GM13977 (cell line): ENCODE results near the gene MAPK11.

Experiments used
- DNase-seq: peaks from one replicate; pipeline ENCODE4 v3.0.0; 2012; ENCODE audit warnings: low spot score
- in situ Hi-C: fragments of 300-500 bp; cut with MboI; formaldehyde crosslinking; loops from one replicate; pipeline ENCODE4 v1.12.0; 2022; ENCODE audit warnings: low sequenced_read_pairs, low pct_unique_long_range_greater_than_20kb, mixed read lengths, inconsistent platforms; ENCODE audit not compliant: unreplicated experiment
- TF ChIP-seq, protein P1 (sequence below): IDR thresholded peaks from 2 replicates; pipeline ENCODE4 v1.5.1; 2012; ENCODE audit warnings: mild to moderate bottlenecking, control low read depth; ENCODE audit not compliant: insufficient read depth; ENCODE audit errors: extremely low read depth, missing control alignments

The MAPK11 gene

GRCh38 chr22:50269970-50270665 is at the start of gene MAPK11:
Gene MAPK11 (minus strand): TSS chr22:50270380. CDS start chr22:50270292, 88 bp downstream.
- peak; percentile 89 for DNase-seq
- TF ChIP-seq, protein P1, sequence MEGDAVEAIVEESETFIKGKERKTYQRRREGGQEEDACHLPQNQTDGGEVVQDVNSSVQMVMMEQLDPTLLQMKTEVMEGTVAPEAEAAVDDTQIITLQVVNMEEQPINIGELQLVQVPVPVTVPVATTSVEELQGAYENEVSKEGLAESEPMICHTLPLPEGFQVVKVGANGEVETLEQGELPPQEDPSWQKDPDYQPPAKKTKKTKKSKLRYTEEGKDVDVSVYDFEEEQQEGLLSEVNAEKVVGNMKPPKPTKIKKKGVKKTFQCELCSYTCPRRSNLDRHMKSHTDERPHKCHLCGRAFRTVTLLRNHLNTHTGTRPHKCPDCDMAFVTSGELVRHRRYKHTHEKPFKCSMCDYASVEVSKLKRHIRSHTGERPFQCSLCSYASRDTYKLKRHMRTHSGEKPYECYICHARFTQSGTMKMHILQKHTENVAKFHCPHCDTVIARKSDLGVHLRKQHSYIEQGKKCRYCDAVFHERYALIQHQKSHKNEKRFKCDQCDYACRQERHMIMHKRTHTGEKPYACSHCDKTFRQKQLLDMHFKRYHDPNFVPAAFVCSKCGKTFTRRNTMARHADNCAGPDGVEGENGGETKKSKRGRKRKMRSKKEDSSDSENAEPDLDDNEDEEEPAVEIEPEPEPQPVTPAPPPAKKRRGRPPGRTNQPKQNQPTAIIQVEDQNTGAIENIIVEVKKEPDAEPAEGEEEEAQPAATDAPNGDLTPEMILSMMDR: no peak
- in situ Hi-C loops: loop anchor here (10.0 kb wide), 1 partner anchor 55 kb away; the partner anchor contains the start of gene DENND6B

DNA sequence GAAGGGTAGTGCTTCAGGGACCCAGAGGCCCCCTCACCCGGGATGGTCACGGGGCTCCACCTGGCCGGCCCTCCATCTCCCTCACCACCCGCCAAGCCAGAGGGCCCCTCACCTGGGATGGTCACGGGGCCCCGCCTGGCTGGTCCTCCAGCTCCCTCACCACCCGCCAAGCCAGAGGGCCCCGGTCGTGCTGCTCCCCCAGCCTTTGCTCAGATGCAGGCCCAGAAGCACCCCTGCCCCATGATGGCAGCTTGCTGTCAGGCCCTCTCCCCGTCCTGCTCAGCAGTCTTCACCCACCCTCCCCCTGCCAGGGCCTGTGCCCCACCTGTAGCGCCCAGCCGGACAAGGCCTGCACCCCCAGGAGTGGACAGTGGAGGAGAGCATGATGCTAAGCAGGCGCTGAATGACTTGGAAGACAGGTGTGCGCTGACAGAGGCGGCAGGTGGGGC is 49.3 kb upstream of the MAPK11 start:
- in situ Hi-C loops: no loop called here
- DNase-seq: peak; percentile 15
- TF ChIP-seq, protein P1: no peak

DNA sequence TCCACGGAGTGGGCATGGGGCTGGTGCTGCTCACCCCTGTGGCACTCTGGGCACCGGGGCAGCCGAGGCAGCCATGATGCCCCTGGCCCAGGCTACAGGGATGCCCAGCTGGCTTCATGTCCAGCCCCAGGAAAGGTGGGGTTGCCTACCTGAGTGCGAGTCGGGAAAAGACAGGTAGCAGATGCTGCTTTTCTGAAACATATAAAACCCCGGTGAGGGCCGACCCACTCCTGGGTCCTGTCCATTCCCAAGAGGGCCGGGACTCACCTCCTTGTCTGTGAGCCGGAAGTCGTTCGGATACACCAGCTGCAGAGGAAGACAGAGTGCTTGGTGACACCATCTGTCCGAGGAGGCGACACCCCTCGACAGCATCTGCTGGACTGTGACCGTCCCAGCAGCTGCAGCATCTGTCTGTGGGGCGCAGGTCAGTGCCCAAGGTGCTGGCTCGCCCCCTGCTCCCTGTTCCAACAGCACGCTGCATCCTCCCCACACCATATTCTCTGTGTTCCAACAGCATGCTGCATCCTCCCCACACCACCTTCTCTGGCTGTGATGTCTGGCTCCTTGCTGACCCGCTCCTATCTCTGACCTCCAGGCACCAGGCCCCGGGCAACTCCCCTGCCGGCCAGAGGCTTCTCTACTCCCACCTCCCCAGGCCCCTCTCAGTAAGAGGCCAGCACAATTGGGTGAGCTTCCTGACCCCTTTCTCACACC is 48.7 kb upstream of the MAPK11 start:
- in situ Hi-C loops: no loop called here
- peak; percentile 14 for DNase-seq
- TF ChIP-seq, protein P1: no peak

DNA sequence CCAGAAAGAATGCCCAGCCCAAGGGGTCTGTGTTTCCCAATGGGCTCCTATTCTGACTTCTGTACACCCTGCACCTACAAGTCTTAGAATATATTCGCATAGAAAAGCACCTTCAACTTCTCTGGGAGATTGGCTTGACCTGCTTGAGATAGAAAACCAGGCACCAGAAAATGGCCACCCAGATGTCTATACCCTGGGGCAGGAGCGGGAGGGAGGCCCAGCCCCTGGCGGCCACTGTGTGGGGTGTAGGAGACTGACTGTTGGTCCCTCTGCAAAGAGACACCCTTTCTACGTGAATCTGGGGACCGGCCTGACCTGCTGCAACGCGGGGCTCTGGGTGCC is 48.1 kb upstream of the MAPK11 start:
- no peak for DNase-seq
- TF ChIP-seq, protein P1: no peak
- in situ Hi-C loops: no loop called here

DNA sequence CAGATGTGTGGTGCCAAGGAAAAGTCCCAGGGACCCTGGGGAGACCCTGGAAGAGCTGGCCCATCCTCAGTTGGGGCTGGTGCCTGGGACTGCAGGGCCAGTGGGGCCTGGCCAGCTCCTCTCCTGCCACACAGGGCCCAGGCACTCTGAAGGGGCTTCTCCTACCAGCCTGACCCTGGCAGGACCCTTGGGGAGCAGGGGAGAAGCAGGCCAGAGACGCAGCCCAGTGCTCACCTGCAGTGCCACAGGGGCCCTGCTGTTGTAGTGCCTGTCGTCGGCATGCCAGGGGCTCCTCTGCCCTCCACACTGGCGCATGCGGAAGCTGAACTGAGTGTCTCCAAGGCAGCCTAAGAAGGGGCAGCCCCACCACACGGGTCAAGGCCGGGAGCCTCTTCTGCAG is 47.5 kb upstream of the MAPK11 start:
- TF ChIP-seq, protein P1: no peak
- in situ Hi-C loops: no loop called here
- DNase-seq: peak; percentile 15

DNA sequence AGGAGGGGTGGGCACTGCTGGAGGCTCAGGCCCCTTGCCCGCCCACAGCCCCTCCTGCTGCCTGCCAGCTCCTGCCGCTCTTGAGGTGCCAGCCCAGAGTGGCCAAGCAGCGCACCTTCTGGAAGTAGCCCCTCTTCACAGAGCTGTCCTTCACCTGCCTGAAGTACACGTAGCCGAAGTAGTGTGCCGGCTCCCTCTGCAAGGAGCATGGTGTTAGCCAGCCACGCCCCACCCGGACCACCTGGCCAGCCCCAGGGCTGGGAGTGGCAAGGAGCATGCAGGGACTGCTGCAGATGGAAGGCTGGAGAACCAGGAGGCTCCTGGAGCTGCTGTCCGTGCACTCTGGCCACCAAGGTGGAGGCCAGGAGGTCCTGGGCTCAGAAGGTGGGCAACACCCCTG is 47.0 kb upstream of the MAPK11 start:
- TF ChIP-seq, protein P1: no peak
- in situ Hi-C loops: no loop called here
- peak; percentile 23 for DNase-seq
